DMS114 treated with DMSO at 0.1 percent for 48 hours (cell line): ENCODE data around the gene PLK5.

Experiments
- DNase-seq: peaks from one replicate; lab custom pipeline; 2025; ENCODE audit not compliant: unreplicated experiment; lab: John Stamatoyannopoulos, UW

The PLK5 gene

GRCh38 chr19:1554968-1555367 lies 31.1 kb downstream of the PLK5 start:
- no peak for DNase-seq

GRCh38 chr19:1555487-1556389 lies 31.9 kb downstream of the PLK5 start:
- DNase-seq = no peak

- DNase-seq = no peak
Observed at GRCh38 chr19:1556390-1557070, 32.7 kb downstream of the PLK5 start.

- no peak for DNase-seq
Observed at GRCh38 chr19:1558552-1558951, 34.7 kb downstream of the PLK5 start.

- DNase-seq = no peak
Observed at GRCh38 chr19:1560286-1560882, 36.5 kb downstream of the PLK5 start.

GRCh38 chr19:1561236-1561842 lies 37.5 kb downstream of the PLK5 start:
- no peak for DNase-seq

GRCh38 chr19:1563251-1563650 lies 39.4 kb downstream of the PLK5 start:
- no peak for DNase-seq

GRCh38 chr19:1566392-1567115 lies 42.7 kb downstream of the PLK5 start:
- DNase-seq = peak; percentile 38

- no peak for DNase-seq
Observed at GRCh38 chr19:1567116-1567847, 43.4 kb downstream of the PLK5 start.

- DNase-seq = no peak
Observed at GRCh38 chr19:1567848-1568227, 44.0 kb downstream of the PLK5 start.

GRCh38 chr19:1568320-1569019 lies 44.6 kb downstream of the PLK5 start, which contains the start of gene MEX3D:
Gene MEX3D (minus strand): TSS chr19:1568325. CDS start chr19:1568058, 267 bp downstream.
- no peak for DNase-seq

GRCh38 chr19:1569997-1570396 lies 46.1 kb downstream of the PLK5 start:
- no peak for DNase-seq

GRCh38 chr19:1570836-1571235 lies 47.0 kb downstream of the PLK5 start:
- DNase-seq = no peak

GRCh38 chr19:1571358-1571757 lies 47.5 kb downstream of the PLK5 start:
- no peak for DNase-seq

GRCh38 chr19:1572795-1573194 lies 48.9 kb downstream of the PLK5 start:
- no peak for DNase-seq

- DNase-seq = no peak
Observed at GRCh38 chr19:1574354-1575136, 50.7 kb downstream of the PLK5 start.

- no peak for DNase-seq
Observed at GRCh38 chr19:1575323-1576241, 51.7 kb downstream of the PLK5 start.
